GM19193 (cell line): Measurements from ENCODE around the gene ATOSA.
A peak's percentile ranks its signal among the peaks of the same experiment; 100 is the strongest.

Experiments used
- POLR2A ChIP-seq: IDR thresholded peaks from 4 replicates; pipeline ENCODE4 v1.6.1; 2011; ENCODE audit not compliant: insufficient read depth, insufficient read length; ENCODE audit errors: extremely low read depth

Gene ATOSA, protein sequence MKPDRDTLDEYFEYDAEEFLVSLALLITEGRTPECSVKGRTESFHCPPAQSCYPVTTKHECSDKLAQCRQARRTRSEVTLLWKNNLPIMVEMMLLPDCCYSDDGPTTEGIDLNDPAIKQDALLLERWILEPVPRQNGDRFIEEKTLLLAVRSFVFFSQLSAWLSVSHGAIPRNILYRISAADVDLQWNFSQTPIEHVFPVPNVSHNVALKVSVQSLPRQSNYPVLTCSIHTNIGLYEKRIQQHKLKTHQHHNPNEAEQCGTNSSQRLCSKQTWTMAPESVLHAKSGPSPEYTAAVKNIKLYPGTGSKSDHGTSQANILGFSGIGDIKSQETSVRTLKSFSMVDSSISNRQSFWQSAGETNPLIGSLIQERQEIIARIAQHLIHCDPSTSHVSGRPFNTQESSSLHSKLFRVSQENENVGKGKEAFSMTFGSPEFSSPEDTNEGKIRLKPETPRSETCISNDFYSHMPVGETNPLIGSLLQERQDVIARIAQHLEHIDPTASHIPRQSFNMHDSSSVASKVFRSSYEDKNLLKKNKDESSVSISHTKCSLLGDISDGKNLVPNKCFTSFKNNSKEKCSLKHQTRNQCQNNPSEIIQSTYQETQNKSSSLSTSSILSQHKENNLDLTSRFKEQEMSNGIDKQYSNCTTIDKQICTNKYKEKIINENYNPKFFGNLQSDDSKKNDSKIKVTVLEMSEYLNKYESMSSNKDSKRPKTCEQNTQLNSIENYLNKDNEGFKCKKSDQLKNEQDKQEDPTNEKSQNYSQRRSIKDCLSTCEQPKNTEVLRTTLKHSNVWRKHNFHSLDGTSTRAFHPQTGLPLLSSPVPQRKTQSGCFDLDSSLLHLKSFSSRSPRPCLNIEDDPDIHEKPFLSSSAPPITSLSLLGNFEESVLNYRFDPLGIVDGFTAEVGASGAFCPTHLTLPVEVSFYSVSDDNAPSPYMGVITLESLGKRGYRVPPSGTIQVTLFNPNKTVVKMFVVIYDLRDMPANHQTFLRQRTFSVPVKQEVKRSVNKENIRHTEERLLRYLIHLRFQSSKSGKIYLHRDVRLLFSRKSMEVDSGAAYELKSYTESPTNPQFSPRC

DNA sequence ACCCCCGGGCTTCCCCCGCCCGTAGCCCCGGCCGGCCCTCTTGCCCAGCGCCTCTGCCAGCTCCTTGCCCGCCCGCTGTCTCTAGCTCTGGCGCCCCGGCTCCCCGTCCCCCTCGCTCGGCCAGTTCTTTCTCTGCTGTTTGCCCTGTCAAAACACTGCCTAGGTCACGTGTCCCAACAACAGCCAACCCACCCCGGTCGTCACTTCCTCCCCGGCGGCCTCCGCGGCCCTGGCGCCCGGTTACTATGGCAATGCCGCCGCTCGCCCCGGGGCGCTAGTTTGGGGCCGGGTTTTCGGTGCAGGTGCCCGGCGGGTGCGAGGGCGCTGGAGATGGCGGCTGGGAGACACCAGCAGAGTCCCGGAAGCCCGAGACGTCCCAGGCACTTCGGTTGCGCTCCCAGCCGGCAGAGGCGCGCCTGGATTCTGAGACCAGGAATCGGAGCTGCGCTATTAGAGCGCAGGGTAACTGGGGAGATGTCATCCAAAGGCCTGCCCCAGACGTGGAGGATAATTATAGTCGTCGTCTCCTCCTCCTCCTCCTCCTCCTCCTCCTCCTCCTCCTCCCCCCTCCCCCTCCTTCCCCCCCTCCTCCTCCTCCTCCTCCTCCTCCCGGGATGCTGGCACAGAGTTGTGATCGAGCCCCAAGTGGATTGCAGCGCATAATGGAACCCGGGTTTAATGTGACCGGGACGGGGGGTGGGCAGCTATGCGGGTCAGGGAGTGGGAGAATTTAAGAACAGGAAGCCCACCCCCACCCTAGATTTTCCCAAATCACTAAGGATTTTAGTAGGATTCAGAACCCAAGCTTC, at the start of gene ATOSA:
Gene ATOSA (minus strand): TSS at position 157 of the 809 bp plus-strand sequence. CDS start 1,367 bp downstream, outside the sequence.
- TF ChIP-seq POLR2A = peak; percentile 60

DNA sequence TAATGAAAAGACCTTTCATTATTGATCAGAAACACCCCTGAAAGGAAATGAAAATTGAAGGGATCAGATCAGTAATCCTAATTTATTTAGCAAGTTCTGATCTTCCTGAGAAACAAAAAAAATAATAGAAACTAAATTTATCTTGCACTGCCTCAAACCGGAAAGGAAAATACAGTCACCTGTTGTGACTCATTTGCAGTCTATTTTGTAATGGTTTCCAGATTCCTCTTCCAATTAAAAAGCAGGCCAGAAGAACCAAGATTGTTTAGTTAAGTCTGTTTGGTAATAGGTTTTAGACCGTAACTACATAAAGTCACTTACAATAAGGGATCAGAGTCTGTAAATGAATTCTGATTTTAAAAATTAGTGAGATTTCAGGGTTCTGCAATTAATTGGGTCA, 49.7 kb upstream of the ATOSA start:
- no peak for TF ChIP-seq POLR2A

- no peak for TF ChIP-seq POLR2A
Measured at GRCh38 chr15:52727815-52728214, 48.6 kb upstream of the ATOSA start.

DNA sequence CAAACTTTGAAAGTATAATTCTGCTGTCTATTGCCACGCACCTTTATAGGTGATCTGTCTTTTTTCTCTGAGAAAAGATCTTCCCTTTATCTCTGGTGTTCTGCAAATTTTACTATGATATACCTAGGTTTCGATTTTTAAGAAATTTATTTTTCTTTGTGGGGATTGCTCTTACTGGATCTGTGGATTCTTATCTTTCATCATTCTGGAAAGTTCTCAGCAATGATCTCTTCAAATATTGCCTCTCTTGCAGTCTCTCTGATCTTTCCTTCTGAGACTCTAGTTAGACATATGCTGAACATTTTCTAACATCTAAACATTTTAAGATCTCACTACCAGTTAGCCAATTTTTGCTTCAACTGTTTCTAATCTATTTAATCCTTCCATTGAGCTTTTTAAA, 47.0 kb upstream of the ATOSA start:
- TF ChIP-seq POLR2A = no peak

GRCh38 chr15:52718551-52718950, 39.4 kb upstream of the ATOSA start:
- no peak for TF ChIP-seq POLR2A

DNA sequence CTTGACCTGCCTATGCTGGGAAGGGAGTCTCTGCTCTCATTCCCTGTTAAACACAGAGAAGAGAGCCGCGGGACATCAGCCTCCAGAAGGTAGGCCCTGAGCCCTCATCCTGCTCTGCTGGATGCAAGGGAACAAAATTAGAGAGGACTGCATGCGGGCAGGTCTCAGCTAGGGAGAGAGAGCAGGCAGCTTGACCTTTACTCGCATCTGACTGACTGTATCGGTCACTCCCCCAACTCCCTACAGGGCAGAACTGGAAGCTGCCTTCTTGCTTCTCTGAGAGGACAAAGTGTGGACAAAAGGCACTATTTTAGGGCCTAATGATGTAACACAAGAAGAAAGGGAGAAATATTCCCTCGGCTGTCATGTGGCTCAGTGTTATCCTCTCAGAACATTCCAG, 38.7 kb upstream of the ATOSA start:
- TF ChIP-seq POLR2A = no peak

DNA sequence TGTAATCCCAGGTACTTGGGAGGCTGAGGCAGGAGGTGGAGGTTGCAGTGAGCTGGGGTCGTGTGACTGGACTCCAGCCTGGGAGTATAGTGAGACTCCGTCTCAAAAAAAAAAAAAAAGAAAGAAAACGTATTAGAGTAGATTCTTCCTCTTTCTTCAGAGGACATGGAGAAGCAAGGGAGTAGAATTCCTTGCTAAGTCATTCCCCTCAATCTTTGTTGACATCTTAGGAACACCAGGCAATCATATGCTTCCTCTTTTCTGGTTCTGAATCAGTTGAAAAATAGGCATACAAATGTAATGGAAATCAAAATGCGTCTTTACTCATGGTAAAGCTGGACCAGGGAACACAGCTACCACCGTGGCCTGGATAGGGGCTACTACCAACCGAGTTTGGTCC, 38.3 kb upstream of the ATOSA start:
- no peak for TF ChIP-seq POLR2A

- TF ChIP-seq POLR2A = no peak
Measured at GRCh38 chr15:52716536-52716935, 37.3 kb upstream of the ATOSA start.

DNA sequence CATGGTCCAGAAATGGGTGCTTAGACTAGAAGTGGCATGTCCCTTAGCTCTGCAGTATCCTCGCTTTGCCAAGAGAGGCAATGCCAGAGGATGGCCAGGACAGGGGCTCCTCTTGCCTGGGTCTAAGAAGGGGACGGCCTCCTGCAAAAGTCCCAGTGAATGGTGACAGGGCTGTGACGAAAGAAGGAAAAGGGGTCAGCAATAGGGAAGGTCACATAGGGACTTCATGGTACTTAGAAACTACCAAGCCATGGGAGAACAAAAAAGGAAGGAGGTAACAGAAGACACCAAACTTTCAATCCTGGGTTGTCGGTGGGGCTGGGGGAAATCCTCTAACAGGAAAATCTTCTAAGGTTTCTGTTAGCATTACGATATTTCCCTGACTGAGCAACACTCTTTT, 36.2 kb upstream of the ATOSA start:
- TF ChIP-seq POLR2A = no peak

GRCh38 chr15:52714968-52715367, 35.8 kb upstream of the ATOSA start:
- no peak for TF ChIP-seq POLR2A

- TF ChIP-seq POLR2A = no peak
Measured at GRCh38 chr15:52710708-52711389, 31.7 kb upstream of the ATOSA start.

DNA sequence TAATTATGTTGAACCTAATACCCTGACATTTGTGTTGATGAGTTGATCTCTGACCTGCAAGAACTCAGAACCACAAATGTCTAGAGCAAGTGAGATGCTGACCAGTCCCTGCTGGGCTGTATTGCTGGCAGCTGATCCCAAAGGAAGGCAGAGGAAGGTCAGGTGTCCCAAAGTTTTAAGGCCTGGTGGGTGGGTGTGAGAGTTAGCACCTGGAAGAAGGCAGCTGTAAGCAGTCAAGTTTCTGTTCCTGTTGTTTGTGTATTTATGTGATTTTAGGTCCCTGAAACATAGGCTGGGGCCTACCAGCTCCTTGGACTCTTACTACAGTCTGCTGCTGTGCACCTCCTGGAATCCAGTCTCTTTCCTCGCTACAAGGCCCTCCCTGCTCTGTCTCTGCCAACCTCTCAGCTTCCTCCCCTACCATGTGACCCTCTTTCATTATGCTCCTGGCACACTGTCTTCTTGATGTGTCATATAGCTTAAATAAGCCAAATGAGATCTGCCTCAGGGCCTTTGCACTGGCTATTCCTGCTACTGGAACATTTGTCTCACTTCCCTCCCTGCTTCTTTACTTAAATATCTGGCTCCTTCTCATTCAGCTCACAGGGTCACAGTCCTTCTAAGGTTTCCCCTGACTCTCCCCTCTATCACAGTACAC, 31.0 kb upstream of the ATOSA start:
- no peak for TF ChIP-seq POLR2A

GRCh38 chr15:52709187-52709981, 30.2 kb upstream of the ATOSA start:
- TF ChIP-seq POLR2A = peak; percentile 39
